ENCODE measurements around the gene TMEM192.
"Not testable (repeated sequence)": the region's sequence is repeated elsewhere in the genome, so short reads cannot be mapped to it uniquely, and the experiment has no call there.

The TMEM192 gene

GRCh38 chr4:165112368-165113121 is at the start of gene TMEM192:
TMEM192 (minus strand) TSS chr4:165112860; CDS start chr4:165112773, 87 bp downstream.
- DNase-seq = peak; percentile 88

- no peak for DNase-seq
These were observed 46.1 kb upstream of the TMEM192 start for GRCh38 chr4:165158762-165159161.

GRCh38 chr4:165156906-165157305 is 44.2 kb upstream of the TMEM192 start:
- DNase-seq = no peak

- DNase-seq = no peak
These were observed 41.8 kb upstream of the TMEM192 start for GRCh38 chr4:165154482-165154881.

- DNase-seq = no peak
These were observed 39.9 kb upstream of the TMEM192 start for GRCh38 chr4:165152527-165152926.

- no peak for DNase-seq
These were observed 39.1 kb upstream of the TMEM192 start for GRCh38 chr4:165151734-165152133.

- DNase-seq = no peak
These were observed 37.9 kb upstream of the TMEM192 start for GRCh38 chr4:165150545-165150944.

- no peak for DNase-seq
These were observed 26.2 kb upstream of the TMEM192 start for GRCh38 chr4:165138843-165139242.

GRCh38 chr4:165137205-165137604 is 24.5 kb upstream of the TMEM192 start:
- no peak for DNase-seq

GRCh38 chr4:165136529-165136928 is 23.9 kb upstream of the TMEM192 start:
- no peak for DNase-seq

GRCh38 chr4:165133150-165133549 is 20.5 kb upstream of the TMEM192 start:
- DNase-seq = no peak

GRCh38 chr4:165131247-165131832 is 18.7 kb upstream of the TMEM192 start:
- DNase-seq = peak; percentile 32

- no peak for DNase-seq
These were observed 17.3 kb upstream of the TMEM192 start for GRCh38 chr4:165129924-165130323.

GRCh38 chr4:165125869-165126499 is 13.3 kb upstream of the TMEM192 start:
- not testable (repeated sequence) for DNase-seq

GRCh38 chr4:165124488-165124887 is 11.8 kb upstream of the TMEM192 start:
- DNase-seq = no peak

GRCh38 chr4:165118256-165118909 is 5.7 kb upstream of the TMEM192 start:
- no peak for DNase-seq

- DNase-seq = no peak
These were observed 2.6 kb upstream of the TMEM192 start for GRCh38 chr4:165115301-165115700.

- no peak for DNase-seq
These were observed 723 bp downstream of the TMEM192 start for GRCh38 chr4:165111906-165112367.

- DNase-seq = no peak
These were observed 6.1 kb downstream of the TMEM192 start for GRCh38 chr4:165106518-165106917.

GRCh38 chr4:165101641-165102040 is 11.0 kb downstream of the TMEM192 start:
- no peak for DNase-seq

GRCh38 chr4:165096776-165097175 is 15.9 kb downstream of the TMEM192 start:
- no peak for DNase-seq

GRCh38 chr4:165095291-165095690 is 17.4 kb downstream of the TMEM192 start:
- DNase-seq = no peak

- DNase-seq = no peak
These were observed 17.8 kb downstream of the TMEM192 start for GRCh38 chr4:165094873-165095272.
